Esophagus squamous epithelium (tissue), 4 donors: Measurements from ENCODE around the gene MICAL3.

Experiments used
- CTCF ChIP-seq, 6 experiments: fragments of 450-650 bp in 4 of 6; fragments of 200-600 bp in 2 of 6; sonication (generic) in 2 of 6; IDR thresholded peaks; one replicate each; pipeline ENCODE4 v1.5.1; 2016 to 2019; ENCODE audit warnings: antibody characterized with exemption in 6 of 6, mild to moderate bottlenecking in 4 of 6, moderate library complexity in 4 of 6
- POLR2A ChIP-seq, 4 donors: fragments of 450-650 bp; IDR thresholded peaks; one replicate each; pipeline ENCODE4 v1.6.1; 2017; ENCODE audit warnings: antibody characterized with exemption in 4 of 4, mild to moderate bottlenecking in 4 of 4, moderate library complexity in 3 of 4

GRCh38 chr22:17866621-17867020 lies 157.7 kb downstream of the MICAL3 start:
- TF ChIP-seq POLR2A (IDR thresholded peaks at IDR 0.05) (no peak), CTCF (IDR thresholded peaks at IDR 0.05) (no peak)
